Erythroblast (primary cell): Measurements from ENCODE around the gene TAF6L.
"Not testable (repeated sequence)": the region's sequence is repeated elsewhere in the genome, so short reads cannot be mapped to it uniquely, and the experiment has no call there.

Experiments
- DNase-seq, 2 experiments: peaks; one replicate each; lab custom pipeline; 2025; lab: John Stamatoyannopoulos, UW
- GATA1 ChIP-seq: IDR thresholded peaks from 2 replicates; pipeline ENCODE4 v1.6.1; 2011; ENCODE audit warnings: low read depth, mild to moderate bottlenecking, control low read depth, low read length, moderate library complexity
- POLR2A ChIP-seq: IDR thresholded peaks from 2 replicates; pipeline ENCODE4 v1.6.1; 2011; ENCODE audit warnings: mild to moderate bottlenecking, low read length

The TAF6L gene

GRCh38 chr11:62771144-62772021 lies at the start of gene TAF6L:
TAF6L (plus strand) TSS chr11:62771396; CDS start chr11:62775784, 4,388 bp downstream.
- DNase-seq = peak; percentile 95 to 96
- TF ChIP-seq GATA1 = no peak
- TF ChIP-seq POLR2A = peak; percentile 69

GRCh38 chr11:62721994-62722393 lies 49.2 kb upstream of the TAF6L start:
- peak in 1 of 2 experiments; percentile 24 for DNase-seq
- TF ChIP-seq POLR2A = no peak
- TF ChIP-seq GATA1 = no peak

DNA sequence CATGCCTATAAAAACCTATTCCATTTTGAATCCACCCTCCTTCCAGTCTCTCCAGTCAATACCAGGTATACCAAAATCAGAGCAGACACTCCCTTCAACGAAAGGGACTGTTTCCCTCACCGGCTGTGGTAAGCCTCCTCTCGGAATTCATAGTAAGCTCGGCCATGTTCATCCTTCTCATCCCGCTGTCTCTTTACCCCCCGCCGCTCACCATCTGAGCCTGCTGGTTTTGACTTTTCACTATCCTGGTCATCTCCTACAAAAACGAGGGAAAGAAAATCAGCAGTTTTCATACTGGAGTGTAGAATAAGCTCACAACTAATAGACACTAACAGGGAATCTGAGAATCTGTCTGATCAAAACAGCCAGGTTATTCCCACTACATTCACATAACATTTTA lies 47.0 kb upstream of the TAF6L start:
- TF ChIP-seq POLR2A (no peak), GATA1 (no peak)
- no peak for DNase-seq

DNA sequence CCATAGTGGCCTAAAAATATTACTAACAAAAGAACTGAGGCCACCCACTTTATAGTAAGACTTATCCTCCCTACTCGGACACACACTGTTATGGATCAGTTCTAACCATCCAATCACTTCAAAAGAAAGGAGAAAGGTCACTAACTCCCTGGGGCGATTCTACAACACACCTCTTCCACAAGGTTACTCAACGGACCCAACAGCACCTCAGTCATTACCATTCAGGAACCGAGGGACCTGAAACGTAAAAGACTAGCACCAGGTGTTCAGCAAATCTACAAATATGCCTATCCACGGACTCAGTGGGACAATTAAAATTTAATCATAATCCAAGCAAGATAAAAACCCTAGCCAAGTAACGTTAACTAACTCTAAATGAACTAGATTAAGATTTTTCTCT lies 45.5 kb upstream of the TAF6L start:
- peak in 1 of 2 experiments; percentile 54 for DNase-seq

GRCh38 chr11:62726156-62726914 lies 44.9 kb upstream of the TAF6L start:
- no peak for DNase-seq
- TF ChIP-seq GATA1 (no peak), POLR2A (no peak)

More for the DNA sequence above, 45.5 kb upstream of the TAF6L start:
- no peak for TF ChIP-seq GATA1
- TF ChIP-seq POLR2A = no peak

- no peak for TF ChIP-seq GATA1
- no peak for TF ChIP-seq POLR2A
- DNase-seq = no peak
These were observed 44.4 kb upstream of the TAF6L start for GRCh38 chr11:62726915-62727164.

- peak; percentile 99 for DNase-seq
- TF ChIP-seq GATA1 (no peak), POLR2A (peak; percentile 97)
These were observed 43.9 kb upstream of the TAF6L start, which contains the start of gene HNRNPUL2 for GRCh38 chr11:62727165-62727871. HNRNPUL2 (minus strand) TSS chr11:62727457; CDS start chr11:62727156, 301 bp downstream.

DNA sequence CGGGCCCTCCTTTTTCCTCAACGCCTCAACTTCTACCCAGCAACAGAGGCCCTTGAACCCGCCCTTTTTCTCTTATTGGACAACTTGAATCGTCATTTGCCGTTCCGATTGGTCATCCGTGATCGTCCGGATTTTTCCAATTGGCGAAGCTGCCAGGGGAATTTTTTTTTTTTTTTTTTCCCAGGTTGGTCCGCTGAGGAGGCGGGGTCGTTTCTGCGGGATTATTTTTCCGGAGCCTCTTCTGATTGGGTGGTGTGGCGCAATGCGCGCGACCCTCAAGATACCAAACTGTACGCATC lies 43.4 kb upstream of the TAF6L start:
- peak; percentile 96 to 97 for DNase-seq

GRCh38 chr11:62728171-62728988 lies 42.8 kb upstream of the TAF6L start, which contains the start of gene TTC9C:
TTC9C (plus strand) TSS chr11:62728486; CDS start chr11:62728849, 363 bp downstream.
- TF ChIP-seq POLR2A = peak; percentile 67
- no peak for TF ChIP-seq GATA1
- DNase-seq = peak; percentile 88 to 91

More for the DNA sequence above, 43.4 kb upstream of the TAF6L start:
- TF ChIP-seq POLR2A = no peak
- TF ChIP-seq GATA1 = no peak

DNA sequence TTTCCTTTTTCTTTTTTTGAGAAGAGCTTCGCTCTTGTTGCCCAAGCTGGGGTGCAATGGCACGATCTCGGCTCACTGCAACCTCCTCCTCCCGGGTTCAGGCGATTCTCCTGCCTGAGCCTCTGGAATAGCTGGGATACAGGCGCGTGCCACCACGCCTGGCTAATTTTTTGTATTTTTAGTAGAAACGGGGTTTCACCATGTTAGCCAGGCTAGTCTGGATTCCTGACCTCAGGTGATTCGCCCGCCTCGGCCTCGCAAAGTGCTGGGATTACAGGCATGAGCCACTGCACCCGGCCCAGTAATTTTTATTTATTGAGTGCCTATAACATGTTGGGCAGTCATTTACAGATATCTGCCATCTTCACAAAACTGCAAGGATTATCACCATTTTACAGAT lies 41.1 kb upstream of the TAF6L start:
- not testable (repeated sequence) for DNase-seq

GRCh38 chr11:62732830-62733229 lies 38.4 kb upstream of the TAF6L start:
- TF ChIP-seq GATA1 (no peak), POLR2A (no peak)
- DNase-seq = peak; percentile 62

GRCh38 chr11:62737196-62737595 lies 34.0 kb upstream of the TAF6L start:
- TF ChIP-seq POLR2A (no peak), GATA1 (no peak)

More at GRCh38 chr11:62737196-62737595, 34.0 kb upstream of the TAF6L start:
- DNase-seq = no peak
